Left lobe of liver (tissue), 2 donors: ENCODE data around the gene KMT2B. TPM values are rescaled to one million over a fixed set of nuclear protein-coding genes. Genes with fewer than 3 reads are reported as not detected.

ENCODE experiments used
- ATAC-seq: fragments of 200-7000 bp; cut with Tn5 transposase; one replicate; pipeline ENCODE4 v1.9.1; 2020; ENCODE audit warnings: mild to moderate bottlenecking, moderate library complexity
- DNase-seq: peaks from one replicate; pipeline ENCODE4 v3.0.0-alpha.2; 2020; ENCODE audit warnings: low spot score
- total RNA-seq: library from RNA; stranded (reverse); gene quantifications from one replicate; pipeline ENCODE4 v1.2.1, GENCODE V29; 2021
- donor health status: DM: no; HTN: no; CAD: no; lungs with moderate emphysema.
- donor health status: DM: no; HTN: yes; CAD: no.

KMT2B gene
- total RNA-seq, 1 donor from 2014 or later = 23.0 TPM

DNA sequence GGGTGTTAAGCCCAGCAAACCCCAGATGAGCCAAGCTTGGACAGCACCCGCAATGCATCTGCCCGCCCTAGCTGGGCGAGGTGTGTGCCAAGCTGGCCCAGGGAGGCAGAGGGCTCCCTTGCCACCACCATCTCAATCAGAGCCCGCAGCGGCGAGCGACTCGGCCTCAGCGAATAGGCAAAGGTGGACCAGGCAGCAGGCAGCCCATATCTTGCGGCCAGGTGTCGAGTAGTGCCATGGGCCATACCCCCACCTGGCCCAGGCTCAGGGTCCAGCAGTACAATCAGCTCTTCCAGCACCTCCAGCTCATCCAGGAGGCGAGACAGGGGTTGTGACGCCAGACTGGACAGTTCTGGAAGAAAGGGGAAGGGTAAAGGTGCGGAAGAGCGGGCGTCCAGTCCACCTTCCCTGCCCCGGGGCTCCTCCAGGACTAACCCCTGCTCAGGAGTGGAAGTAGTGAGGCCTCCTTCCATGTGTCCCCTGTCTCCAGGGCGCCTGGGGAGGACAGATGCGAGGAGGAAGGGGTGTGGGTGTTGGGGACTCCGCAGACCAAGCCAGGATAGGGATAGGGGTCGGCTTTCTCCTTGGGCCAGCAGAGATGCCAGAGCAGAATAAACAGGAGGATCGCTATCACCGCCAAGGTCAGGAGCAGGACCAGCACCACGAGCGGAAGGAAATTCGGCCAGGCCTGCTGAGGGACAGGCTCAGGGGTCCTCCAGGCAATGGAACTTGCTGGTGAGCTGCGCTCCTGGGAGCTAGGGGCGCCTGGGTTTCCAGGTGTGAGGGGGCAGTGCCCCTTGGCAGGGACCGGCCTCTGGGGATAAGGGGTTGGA, 21.7 kb downstream of the KMT2B start:
- ATAC-seq (no peak), DNase-seq (peak; percentile 53)

DNA sequence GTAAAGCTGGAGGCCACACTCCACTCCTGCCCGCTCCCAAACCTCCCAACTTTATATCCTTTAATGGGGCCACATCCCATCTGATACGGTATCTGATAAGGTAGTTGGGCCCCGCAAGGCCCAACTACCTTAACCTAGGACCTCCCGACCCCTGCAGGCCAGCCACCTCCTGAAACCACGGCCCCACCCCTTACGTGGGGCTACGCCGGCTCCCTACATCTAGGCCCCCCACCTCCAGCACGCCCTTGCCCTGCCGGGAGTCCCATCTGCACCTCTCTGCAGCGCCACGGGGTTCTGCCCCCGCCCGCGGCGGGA, 22.3 kb downstream of the KMT2B start:
- no peak for DNase-seq

DNA sequence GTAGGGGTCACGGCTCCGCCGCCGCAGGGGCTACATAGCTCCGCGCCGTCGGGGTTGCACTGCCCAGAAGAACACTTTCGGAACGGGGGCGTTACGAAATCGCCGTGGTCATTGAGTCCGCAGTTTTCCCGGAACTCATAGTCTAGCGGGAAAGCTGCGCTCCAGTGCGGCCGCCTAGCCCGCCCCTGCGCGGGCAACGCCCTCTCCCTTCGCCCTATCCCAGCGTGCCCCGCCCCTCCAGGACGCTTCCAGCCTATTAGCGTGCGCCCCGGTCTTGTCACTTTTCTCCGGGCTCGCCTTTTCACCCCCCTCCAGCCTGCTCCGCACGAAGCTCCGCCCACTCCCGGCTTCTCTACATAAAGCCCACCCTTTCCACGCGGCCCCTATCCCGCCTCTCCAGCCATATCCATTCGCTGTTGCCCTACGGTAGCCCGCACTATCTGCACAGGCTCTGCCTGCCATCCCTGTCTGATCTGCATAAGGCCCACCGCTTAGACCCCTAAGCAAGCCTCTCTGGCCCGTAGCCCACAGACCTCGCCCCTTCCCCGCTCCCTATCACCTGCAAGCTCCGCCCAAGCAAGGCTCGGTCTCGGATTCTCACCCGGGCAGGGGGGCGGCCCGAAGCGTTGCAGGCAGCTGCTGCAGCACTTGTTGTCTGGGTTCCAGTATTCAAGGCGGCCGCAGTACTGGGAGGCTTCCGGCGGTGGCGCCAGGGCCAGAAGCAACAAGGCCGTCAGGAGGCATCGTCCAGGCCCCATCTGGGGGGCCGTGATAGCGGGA, 22.8 kb downstream of the KMT2B start:
- peak; percentile 77 for ATAC-seq
- peak; percentile 99 for DNase-seq

More for the DNA sequence above, 22.3 kb downstream of the KMT2B start:
- no peak for ATAC-seq

DNA sequence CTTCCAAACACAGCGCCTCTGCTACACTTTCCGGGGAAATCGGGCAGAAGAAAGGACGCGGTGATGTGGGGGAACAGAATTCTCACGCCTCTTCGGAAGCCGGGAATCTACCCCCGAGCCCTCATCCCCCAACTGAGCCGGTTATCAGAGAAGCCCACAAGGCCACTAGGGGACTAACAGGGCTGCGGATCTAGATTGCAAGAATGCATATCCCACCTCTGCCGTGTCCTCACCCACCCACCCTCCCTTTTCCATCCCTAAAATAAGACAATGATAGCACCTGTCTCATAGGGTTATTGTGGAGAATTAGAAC, 23.4 kb downstream of the KMT2B start:
- DNase-seq (no peak), ATAC-seq (no peak)

DNA sequence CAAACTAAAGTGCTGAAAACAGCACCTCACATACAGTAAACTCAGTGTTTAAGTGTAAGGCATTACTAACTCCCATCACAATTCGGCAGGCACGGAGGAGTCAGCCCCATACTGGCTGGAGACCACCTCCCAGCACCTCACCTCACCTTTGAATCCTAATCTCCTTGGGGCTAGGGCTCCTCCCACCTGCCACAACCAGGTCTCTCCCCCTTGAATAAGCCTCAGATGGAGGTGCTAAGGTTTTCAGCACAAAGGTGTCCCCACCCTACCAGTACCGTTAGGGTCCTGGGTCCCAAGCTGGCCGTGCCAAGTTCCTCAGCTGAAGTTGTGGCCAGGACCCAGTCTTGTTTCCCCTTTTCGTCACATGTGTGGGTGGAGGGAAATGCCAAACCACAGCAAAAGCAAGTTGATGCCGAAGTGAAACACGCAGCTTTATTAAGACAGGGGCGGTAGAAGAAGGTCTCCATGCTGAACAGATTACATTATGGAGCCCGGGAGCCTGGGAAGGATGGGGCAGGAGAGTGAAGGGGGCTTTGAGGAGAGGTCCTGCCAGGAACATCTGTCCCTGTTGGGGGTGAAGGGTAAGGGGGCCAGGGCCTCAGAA, 24.4 kb downstream of the KMT2B start, which contains the start of gene IGFLR1:
IGFLR1 (minus strand) TSS at position 332 of the 604 bp plus-strand sequence. CDS start 1,272 bp downstream, outside the sequence.
- no peak for DNase-seq

DNA sequence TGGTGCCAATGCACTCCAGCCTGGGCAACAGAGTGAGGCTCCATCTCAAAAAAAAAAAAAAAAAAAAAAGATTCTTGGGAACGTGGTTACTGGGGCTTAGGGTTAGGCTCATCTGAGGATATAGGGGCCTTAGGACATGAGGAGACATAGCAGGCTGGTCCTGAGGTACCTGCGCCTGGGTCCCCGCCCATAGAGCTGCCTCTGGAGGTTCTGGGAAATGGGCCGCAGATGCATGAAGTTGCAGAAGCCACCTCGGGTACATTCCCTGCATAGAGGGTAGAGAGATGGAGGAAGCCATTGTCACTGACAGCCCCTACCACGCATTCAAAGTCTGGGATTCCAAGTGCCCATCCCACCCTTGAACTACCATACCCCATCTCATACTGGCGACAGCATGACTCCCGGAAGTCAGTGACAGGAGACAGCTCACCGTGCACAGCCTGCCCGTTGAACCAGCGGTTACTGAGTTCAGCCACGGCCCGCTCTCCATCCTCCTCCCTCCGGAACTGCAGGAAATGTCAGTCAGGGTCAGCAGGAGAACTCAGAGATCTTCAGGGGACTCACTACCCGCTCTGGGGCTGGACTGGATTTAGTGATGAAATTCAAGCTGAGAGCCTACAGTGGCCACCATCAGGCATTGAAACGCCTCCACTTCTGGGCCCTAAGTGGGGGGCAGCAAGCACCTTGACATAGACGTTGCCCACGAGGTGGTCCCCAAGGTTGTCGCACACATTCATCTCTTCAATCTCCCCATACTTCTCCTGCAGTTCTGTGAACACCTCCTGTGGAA, 26.0 kb downstream of the KMT2B start:
- no peak for DNase-seq
- no peak for ATAC-seq

More for the DNA sequence above, 24.4 kb downstream of the KMT2B start, which contains the start of gene IGFLR1:
- ATAC-seq = no peak

DNA sequence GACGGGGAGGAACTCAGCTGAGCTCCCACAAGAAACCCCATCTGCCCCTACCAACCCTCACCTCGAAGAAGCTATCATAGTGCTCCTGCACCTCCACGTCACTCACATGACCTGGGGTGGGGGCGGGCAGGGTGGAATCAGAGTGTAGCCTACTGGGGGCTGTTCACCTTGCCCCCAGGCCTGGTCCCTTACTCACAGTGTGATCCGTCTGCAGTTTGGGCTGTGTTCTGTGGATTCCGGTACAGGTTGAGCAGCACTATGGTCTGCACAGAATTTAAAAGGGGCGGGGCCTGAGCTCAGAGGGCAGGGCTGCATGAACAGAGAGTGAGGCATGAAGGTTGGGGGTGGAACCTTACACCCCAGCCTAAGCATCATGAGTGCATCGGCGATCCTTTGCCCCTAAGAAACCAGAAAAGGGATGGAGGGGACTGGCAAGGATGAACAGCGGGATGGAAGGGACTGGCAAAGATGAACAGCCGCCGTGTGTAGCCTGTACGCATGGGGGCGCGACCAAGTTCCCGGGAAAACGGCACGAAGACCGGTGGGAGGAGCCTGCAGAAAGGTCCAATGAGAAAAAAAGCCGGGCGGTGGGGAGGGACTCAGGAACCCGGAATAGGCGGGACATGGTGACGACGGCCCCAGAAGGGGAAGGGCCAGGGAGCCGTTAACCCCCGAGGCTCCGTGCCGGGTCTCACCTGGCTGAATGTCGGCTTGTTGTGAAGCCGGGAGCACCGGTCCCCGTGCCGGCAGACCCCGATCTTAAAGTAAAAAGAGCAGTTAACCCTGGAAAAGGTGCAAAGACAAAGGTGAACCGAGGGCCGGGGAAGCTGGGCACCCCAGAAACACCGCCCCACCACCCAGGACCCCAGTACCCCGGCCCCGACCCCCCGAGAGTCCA, 26.9 kb downstream of the KMT2B start:
- DNase-seq (peak; percentile 96), ATAC-seq (peak; percentile 69)

DNA sequence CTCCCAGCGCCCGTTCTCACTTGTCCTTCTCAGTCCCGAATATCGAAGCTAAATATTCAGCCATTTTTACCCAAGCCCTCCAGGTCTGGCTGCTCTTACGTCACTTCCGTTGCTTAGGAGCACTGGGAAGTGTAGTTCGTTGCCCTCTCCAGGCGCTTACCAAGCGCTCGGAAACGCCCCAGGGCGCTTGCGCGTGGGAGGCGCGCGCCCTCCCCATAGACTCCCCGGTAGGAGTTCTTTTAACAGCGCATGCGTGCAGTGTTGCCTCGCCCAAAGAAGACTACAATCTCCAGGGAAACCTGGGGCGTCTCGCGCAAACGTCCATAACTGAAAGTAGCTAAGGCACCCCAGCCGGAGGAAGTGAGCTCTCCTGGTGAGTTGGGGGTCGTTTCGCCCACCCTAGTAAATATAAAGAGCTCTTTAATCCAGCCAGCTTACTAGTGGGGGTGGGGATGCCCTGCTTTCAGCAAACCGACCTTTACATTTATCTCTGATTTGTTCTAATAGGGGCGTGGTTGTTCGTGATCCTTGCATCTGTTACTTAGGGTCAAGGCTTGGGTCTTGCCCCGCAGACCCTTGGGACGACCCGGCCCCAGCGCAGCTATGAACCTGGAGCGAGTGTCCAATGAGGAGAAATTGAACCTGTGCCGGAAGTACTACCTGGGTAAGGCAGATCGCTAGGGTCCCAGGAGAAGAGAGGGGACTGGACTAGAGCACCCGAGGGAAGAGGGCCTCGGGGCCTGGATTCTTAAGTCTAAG, 27.7 kb downstream of the KMT2B start, which contains the start of the genes PSENEN and U2AF1L4:
PSENEN (plus strand) TSS at position 324 of the 759 bp plus-strand sequence; CDS start at position 604, 280 bp downstream.
U2AF1L4 (minus strand) TSS at position 91 of the 759 bp plus-strand sequence; CDS start at position 64, 27 bp downstream.
- ATAC-seq (peak; percentile 65), DNase-seq (peak; percentile 98)

DNA sequence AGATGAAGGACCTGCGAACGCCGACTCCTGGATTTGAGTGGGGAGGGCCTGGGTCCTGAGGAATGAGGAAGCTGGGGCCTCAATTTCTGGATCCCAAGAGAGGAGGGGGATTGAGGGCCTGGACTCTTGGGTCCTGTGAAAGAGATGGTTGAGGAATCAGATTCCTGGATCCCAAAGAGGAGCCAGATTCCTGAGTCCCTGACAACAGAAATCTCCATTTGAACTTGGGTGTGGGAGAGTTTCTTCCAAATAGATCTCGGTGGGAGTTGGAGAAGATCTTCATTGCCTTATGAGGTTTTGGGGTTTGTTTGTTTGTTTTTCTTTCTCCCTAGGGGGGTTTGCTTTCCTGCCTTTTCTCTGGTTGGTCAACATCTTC, 28.3 kb downstream of the KMT2B start:
- DNase-seq (no peak), ATAC-seq (no peak)

DNA sequence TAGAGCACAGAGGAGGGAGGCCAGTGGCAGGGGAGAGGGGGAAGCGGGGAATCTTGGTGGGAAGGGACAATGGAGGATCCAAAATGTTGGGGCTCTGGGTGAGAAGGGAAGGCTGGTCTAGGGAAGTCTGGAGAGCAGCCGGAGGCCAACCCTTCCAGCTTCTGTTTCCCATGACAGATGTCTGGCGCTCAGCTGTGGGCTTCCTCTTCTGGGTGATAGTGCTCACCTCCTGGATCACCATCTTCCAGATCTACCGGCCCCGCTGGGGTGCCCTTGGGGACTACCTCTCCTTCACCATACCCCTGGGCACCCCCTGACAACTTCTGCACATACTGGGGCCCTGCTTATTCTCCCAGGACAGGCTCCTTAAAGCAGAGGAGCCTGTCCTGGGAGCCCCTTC, 28.7 kb downstream of the KMT2B start:
- no peak for ATAC-seq
- DNase-seq = no peak

DNA sequence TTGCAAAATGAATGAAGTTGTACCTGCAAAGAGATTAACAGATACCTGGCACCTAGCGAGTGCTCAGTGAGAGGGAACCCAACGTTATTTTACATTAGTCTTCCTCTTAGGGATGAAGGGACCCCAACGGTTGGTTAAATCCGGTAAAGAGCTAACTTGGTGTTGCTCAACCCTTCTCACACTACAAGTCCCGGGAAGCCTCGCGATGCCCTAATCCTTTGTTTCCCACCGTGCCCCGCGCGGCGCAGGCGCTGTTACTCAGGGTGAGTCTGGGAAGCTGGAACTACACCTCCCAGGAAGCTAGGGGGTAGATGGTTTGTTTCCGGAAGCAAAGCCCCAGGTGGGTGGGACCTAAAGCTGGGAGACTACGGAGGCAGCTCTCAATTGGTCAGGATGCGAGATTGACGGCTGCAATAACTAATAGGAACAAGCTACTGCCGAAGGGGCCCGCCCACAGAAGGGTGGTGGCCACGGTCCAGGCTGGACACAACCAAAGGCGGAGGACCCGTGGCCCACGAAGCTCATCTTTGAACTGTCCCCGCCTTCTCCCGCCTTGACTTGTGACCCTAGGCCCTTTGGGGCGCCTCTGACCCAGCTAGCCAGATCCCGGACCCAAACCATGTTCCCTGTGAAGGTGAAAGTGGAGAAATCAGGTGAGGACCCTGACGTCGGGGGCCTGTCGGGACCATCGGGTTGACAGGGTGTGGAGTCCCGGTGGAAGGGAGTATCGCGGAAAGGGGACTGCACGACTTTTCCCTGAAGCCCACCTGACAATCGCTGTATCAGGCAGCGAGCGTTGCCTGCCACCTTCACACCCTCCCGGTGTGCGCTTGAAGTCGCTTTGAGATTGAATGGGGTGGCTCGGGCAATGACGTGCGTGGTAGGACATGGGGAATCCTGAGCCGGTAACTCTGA, 30.6 kb downstream of the KMT2B start, which contains the start of gene LIN37:
LIN37 (plus strand) TSS at position 471 of the 915 bp plus-strand sequence; CDS start at position 620, 149 bp downstream.
- ATAC-seq (peak; percentile 80), DNase-seq (peak; percentile 100)

DNA sequence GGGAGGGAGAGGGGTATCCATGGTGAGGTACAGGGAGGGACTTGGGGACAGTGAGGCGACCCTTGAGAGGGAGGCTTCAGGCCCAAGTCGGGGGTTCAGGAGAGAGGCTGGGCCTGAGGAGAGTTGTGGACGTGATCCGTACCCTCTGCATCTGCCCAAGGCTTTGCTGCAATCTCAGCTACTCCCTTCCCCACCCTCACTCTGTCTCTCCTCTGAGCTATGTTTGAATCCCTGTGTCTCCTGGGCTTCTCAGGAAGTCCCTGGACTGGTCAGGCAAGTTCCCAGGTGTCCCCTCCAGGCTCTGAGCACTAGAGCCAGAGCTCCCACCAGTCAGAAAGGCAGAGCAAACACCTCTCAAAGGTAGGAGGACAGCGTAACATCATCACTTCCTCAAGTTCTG, 32.4 kb downstream of the KMT2B start:
- ATAC-seq (no peak), DNase-seq (no peak)

DNA sequence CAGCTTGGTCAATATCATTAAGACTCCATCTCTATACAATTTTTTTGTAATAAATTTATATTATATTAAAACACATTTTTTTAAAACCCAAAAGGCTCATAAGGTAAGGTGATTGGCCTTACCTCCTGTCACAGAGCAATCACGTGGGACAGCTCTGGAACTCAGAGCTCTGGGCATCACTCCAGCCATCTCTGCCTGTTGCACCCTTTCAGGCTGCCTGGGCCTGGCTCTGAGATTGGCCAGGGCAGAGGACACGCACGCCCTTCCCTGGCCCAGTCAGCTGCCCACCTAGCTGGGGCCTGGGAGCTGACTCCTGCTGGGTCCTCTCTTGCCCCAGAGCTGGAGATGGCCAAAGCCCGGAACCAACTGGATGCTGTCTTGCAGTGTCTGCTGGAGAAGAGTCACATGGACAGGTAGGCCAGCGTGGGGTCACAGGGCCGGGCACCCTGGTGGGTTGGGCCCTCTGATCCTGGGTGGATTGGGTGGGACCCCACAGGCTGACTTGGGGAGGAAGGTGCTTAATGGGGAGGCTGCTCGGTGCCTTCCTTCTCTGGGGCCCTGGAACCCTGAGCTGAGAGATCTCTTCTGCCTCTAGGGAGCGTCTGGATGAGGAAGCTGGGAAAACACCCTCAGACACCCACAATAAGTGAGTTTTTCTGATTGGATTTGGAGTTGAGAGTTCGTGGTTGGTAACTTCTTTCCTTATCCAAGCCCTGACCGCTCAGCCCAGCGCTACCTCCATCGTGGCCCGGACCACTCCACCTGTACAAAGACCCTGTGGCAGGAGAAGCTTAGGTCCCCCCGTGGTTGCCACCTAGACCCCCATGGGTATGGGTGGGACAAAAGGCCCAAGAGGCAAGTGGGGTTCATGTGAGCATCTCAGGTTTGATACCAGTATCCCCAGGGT, 34.3 kb downstream of the KMT2B start:
- peak; percentile 70 for DNase-seq
- peak; percentile 28 for ATAC-seq

DNA sequence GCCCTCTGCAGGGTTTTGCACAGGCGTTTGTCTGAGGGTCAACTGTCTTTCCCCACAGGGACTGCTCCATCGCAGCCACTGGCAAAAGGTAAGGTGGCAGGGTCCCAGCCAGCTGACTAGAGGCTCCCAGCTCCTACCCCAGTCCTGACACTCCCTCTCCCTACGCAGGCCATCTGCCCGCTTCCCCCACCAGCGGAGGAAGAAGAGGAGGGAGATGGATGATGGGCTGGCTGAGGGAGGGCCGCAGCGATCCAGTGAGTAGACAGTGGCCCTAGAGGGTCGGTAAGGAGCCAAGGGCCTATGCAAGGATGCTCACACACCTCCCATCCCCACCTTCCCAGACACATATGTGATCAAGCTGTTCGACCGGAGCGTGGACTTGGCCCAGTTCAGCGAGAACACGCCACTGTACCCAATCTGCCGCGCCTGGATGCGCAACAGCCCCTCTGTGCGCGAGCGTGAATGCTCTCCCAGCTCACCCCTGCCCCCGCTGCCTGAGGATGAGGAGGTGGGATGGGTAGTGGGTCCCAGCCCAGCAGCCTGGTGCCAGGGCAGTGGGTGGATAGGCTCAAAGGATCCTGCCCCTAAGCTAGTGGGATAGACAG, 35.0 kb downstream of the KMT2B start:
- ATAC-seq (no peak), DNase-seq (no peak)

DNA sequence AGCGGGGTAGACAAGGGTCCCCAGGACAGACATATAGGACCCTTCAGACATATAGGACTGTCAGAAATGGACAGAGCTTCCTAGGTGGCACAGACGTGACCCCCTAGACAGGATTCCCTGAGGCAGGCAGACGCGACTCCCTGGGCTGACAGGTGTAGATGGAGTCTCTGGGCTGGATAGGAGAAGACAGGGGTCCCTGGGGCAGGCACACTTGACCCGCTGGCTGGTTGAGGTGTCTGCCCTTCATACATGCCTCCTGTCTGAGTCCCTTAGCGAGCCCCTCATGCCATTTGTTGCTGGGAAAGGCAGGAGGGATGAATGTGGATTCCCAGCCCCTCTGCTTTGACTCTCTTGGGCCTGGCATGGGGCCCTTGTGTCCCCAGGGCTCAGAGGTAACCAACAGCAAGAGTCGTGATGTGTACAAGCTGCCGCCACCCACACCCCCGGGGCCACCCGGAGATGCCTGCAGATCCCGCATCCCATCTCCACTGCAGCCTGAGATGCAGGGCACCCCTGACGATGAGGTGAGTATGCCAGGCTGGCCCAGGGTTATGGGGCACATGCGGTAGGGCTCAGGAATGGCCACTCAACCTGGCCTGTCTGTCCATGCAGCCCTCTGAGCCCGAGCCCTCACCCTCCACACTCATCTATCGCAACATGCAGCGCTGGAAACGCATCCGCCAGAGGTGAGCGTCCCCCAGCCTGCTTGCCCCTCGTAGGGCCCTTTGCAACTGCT, 36.0 kb downstream of the KMT2B start:
- ATAC-seq = no peak
- DNase-seq = no peak
